ENCODE data around the gene RABGAP1L.

GRCh38 chr1:174960362-174960761, 801.0 kb downstream of the RABGAP1L start:
- TF ChIP-seq POLR2AphosphoS5 (IDR thresholded peaks at IDR 0.05; ENCODE audit: low read depth, low read length) (no peak), POLR2A (IDR thresholded peaks at IDR 0.05; ENCODE audit: low read depth, low read length) (no peak)

Measured in GM12892 (cell line).